Occipital lobe (tissue), 3 donors: ENCODE data around the gene SUPT5H. TPM values are rescaled to one million over a fixed set of nuclear protein-coding genes. Genes with fewer than 3 reads are reported as not detected.

Experiments used
- DNase-seq: peaks from one replicate; lab custom pipeline; 2025; lab: John Stamatoyannopoulos, UW
- small RNA-seq: library from RNA; depleted of rRNA; stranded (forward); fragments of <200 nt; gene quantifications from one replicate; pipeline ENCODE3, GENCODE V24; 2014
- total RNA-seq: library from RNA; depleted of rRNA; stranded (reverse); fragments of >200 nt; gene quantifications from one replicate; pipeline ENCODE4 v1.2.3, GENCODE V29; 2014

SUPT5H gene
- total RNA-seq, 1 donor from 2014 or later = 47.9 TPM

DNA sequence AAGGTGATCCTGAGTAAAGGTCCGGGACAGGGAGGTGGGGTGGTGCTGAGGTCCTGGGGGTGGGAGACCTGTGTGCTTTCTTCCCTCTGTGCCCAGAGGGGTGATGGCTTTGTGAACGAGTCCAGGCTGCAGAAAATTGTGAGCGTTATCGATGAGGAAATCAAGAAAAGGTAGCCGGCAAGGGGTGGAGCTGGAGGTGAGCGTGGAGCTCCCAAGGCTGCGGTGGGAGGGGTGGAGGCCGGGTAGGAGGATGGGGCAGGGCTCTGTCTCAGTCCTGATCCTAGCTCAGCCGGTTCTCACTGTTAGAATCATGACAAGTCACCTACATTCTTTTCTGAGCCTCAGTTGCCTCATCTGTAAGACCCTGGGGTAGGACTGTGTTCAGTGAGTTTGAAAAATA lies 73.6 kb downstream of the SUPT5H start:
- DNase-seq = no peak

DNA sequence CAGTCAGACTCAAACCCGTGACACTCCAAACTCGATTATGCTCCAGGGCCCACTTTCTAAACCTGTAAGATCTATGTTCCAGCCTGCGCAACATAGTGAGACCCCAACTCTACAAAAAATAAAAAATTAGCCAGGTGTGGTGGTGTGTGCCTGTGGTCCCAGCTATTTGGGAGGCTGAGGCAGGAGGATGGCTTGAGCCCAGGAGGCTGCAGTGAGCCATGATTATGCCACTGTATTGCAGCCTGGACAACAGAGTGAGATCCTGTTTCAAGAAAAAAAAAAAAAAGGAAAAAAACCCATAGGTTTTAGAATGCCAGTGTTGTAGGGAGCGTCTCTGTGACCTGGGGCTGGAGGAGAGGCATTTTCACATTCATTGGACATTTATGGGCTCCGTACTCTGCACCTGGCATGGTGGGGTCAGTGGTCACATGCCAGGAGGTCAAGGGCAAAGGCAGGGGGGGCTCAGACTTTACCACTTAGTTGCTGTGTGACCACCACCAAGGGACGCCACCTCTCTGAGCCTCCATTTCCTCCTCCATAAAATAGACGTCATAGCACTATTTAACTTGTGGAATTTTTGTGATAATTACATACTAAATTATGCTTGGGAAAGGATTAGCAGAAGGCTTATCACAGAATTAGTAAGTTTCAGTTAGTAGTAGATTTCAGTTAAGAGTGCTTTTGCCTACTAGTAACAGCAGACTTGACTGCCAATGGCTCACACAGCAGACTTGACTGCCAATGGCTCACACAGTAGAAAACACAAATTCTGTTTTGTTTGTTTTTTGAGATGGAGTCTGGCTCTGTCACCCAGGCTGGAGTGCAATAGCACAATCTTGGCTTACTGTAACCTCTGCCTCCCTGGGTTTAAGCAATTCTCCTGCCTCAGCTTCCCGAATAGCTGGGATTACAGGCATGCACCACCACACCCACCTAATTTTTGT lies 75.4 kb downstream of the SUPT5H start:
- no peak for DNase-seq

DNA sequence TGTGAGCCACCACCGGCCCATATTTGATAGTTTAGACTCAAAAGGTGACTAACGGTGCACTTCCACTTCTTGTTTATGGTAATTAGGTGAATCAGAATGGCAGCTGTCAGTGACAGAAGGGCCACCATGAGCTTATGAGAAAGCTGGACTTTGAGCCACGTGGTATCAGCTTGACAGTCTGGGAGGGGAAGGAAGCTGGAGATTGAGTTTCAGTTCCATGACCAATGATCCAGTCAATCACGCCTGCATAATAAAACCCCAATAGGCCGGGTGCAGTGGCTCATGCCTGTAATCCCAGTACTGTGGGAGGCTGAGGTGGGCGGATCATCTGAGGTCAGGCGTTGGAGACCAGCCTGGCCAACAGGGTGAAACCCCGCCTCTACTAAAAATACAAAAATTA lies 79.1 kb downstream of the SUPT5H start:
- no peak for DNase-seq

DNA sequence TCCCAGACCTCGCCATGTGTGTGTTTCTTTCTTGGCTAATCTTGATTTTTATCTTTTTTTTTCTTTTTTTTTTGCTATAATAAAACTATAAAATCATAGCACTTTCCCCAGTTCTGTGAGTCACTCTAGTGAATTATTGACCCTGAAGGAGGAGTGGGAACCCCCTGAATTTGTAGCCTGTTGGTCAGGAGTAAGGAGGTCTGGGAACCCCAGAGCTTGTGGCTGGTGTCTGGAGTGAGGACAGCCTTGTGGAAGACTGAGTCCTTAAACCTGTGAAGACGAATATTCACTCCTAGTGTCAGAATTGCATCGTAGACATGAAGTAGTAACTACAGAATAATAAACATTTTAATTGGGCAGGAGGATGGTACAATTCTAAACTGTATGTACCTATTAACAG lies 79.8 kb downstream of the SUPT5H start:
- no peak for DNase-seq

Small RNA genes lying within 50 kb of the gene (small RNA-seq; reads per million reads assigned to genes)
- not detected for gene MIR4530

Other genes with a start within 250 kb of the SUPT5H start
- gene NCCRP1, start 248.6 kb upstream of the SUPT5H start, total RNA-seq = not detected
- not detected for gene SYCN, start 241.3 kb upstream of the SUPT5H start, total RNA-seq
- gene IFNL3, start 200.6 kb upstream of the SUPT5H start, total RNA-seq = not detected
- not detected for gene IFNL4, start 196.7 kb upstream of the SUPT5H start, total RNA-seq
- gene IFNL2, start 177.2 kb upstream of the SUPT5H start, total RNA-seq = not detected
- gene IFNL1, start 149.2 kb upstream of the SUPT5H start, total RNA-seq = not detected
- gene LRFN1, start 124.7 kb upstream of the SUPT5H start, total RNA-seq = 6.9 TPM
- 5.3 TPM for gene GMFG, start 109.5 kb upstream of the SUPT5H start, total RNA-seq
- gene SAMD4B, start 103.2 kb upstream of the SUPT5H start, total RNA-seq = 18.7 TPM
- gene PAF1, start 54.5 kb upstream of the SUPT5H start, total RNA-seq = 29.2 TPM
- 17.2 TPM for gene MED29, start 54.2 kb upstream of the SUPT5H start, total RNA-seq
- 1.2 TPM for gene ZFP36, start 38.7 kb upstream of the SUPT5H start, total RNA-seq
- gene PLEKHG2, start 32.9 kb upstream of the SUPT5H start, total RNA-seq = 27.3 TPM
- 77.0 TPM for gene RPS16, start 9.6 kb upstream of the SUPT5H start, total RNA-seq
- gene TIMM50, start 35.3 kb downstream of the SUPT5H start, total RNA-seq = 39.6 TPM
- gene DLL3, start 53.4 kb downstream of the SUPT5H start, total RNA-seq = 15.8 TPM
- not detected for gene SELENOV, start 69.6 kb downstream of the SUPT5H start, total RNA-seq
- gene EID2B, start 87.3 kb downstream of the SUPT5H start, total RNA-seq = 18.9 TPM
- 26.4 TPM for gene EID2, start 94.6 kb downstream of the SUPT5H start, total RNA-seq
- gene LGALS13, start 156.9 kb downstream of the SUPT5H start, total RNA-seq = not detected
- gene LGALS16, start 210.3 kb downstream of the SUPT5H start, total RNA-seq = not detected